Measurements from ENCODE around the gene ATXN7L1. TPM values are rescaled to one million over a fixed set of nuclear protein-coding genes. Genes with fewer than 3 reads are reported as not detected.
A peak's percentile ranks its signal among the peaks of the same experiment; 100 is the strongest.

The ATXN7L1 gene
- total and polyA plus RNA-seq, 2 of the 8 experiments (the other 6 are each of a cell fraction or from before 2014, with no cell fraction given), result 14.3 to 34.0 TPM

DNA sequence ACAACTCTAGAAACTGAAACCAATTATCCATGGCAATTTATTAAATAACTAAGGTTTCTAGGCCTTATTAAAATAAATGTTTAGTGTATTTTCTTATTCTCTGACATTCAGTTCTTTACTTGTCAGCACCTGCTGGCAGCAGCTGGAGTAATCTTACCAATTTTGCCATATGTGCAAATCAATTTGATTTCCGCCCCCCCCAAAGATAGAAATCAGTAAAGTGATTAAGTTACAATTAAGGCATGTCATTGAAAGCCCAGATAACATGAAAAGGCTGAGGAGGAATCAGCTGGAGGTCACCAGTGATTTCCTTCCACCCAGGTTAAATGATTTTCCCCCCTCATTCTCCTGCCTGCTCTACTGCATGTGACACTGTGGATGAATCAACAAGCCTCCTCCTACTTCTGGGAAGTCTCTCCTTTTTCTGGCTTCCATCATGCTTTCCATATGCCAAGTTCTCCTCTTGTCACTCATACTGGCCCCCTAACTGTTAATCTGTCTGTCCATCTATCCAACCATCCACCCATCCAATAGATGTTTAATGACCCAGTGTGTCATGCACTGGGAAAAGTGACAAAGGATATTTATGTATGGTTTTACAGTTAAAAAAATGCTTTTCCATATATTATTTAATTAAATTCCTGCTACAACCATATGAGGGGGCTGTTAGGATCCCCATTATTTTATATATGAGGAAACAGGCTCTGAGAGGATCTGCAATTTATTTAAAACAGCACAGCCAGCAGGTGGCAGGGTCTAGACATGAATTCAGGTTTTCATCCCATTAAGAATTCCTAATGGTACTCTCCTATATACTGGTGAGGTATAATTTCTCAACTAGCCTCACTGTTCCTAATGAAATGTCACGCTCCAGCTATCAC lies 116.5 kb downstream of the ATXN7L1 start:
- Histone ChIP-seq H2BK5ac (ENCODE audit: low read depth, low read length) (no peak overlapping the region), H3K4ac (replicated peaks; ENCODE audit: insufficient read length, low read depth, low read length) (no peak overlapping the region), H3K27me3 (replicated peaks in 1 of 4; ENCODE audit: control insufficient read depth in 3 of 4, extremely low read depth in 1 of 4, insufficient read depth in 3 of 4, low read length in 3 of 4) (no peaks in the 10 kb centered on the region), H2BK15ac (ENCODE audit: low read length) (no peak overlapping the region), H3K4me2 (ENCODE audit: insufficient read depth in 1 of 2, low read depth in 2 of 2, low read length in 2 of 2) (no peak overlapping the region), H3K23ac (ENCODE audit: insufficient read length) (no peak overlapping the region), H3K9ac (replicated peaks in 1 of 4; ENCODE audit: extremely low read depth in 1 of 4, low read depth in 3 of 4, low read length in 3 of 4) (no peak overlapping the region), H2AFZ (ENCODE audit: low read length) (no peak overlapping the region), H3K23me2 (ENCODE audit: low read depth, low read length) (no peaks in the 10 kb centered on the region; the same call in 1 of the 2 replicates), H2BK120ac (replicated peaks; ENCODE audit: low read depth, low read length) (no peak overlapping the region), H3K79me1 (ENCODE audit: low read depth, low read length) (no peaks in the 10 kb centered on the region), H3K18ac (ENCODE audit: extremely low read depth, low read length) (no peak overlapping the region), H2BK20ac (ENCODE audit: low read length) (no peak overlapping the region), H3K14ac (ENCODE audit: insufficient read length) (no peak overlapping the region), H2AK5ac (ENCODE audit: low read depth, low read length) (peak overlapping the region; percentile 45; the same call in 1 of the 2 replicates), H3K4me3 (ENCODE audit: extremely low read depth in 1 of 4, insufficient read depth in 2 of 4, low read depth in 3 of 4, low read length in 4 of 4) (no peak overlapping the region), H3K79me2 (ENCODE audit: control insufficient read depth in 1 of 2, insufficient read depth in 2 of 2, low read length in 2 of 2) (no peaks in the 10 kb centered on the region), H4K91ac (replicated peaks; ENCODE audit: insufficient read length, low read length) (no peak overlapping the region), H3K56ac (replicated peaks; ENCODE audit: insufficient read length, low read depth, low read length) (no peak overlapping the region), H3K36me3 (ENCODE audit: control insufficient read depth in 2 of 4, insufficient read depth in 4 of 4, low read length in 3 of 4) (no peaks in the 10 kb centered on the region; a peak in 1 of 8 replicates), H3K4me1 (replicated peaks in 1 of 4; ENCODE audit: control insufficient read depth in 3 of 4, insufficient read depth in 4 of 4, low read length in 3 of 4) (peaks cover 1 to 13% (median 4%) of the 10 kb centered on the region in 4 experiments; a peak in 4 of 7 replicates), H2BK12ac (ENCODE audit: low read depth, low read length) (no peak overlapping the region; the same call in 1 of the 2 replicates), H3K27ac (ENCODE audit: low read depth, low read length) (no peak overlapping the region), H4K5ac (ENCODE audit: insufficient read length, low read depth, low read length) (no peak overlapping the region), H3K9me3 (ENCODE audit: insufficient read depth in 2 of 2, low read depth in 1 of 2, low read length in 1 of 2) (no peaks in the 10 kb centered on the region), H4K20me1 (replicated peaks in 1 of 2; ENCODE audit: control insufficient read depth in 1 of 2, insufficient read depth in 2 of 2, low read length in 2 of 2) (no peaks in the 10 kb centered on the region), H4K8ac (ENCODE audit: extremely low read depth, insufficient read depth, low read length) (no peak overlapping the region)
- CTCF ChIA-PET (ENCODE audit: partially characterized antibody), result interaction anchor here (0.6 to 15.8 kb wide), 78 partner anchors 9 to 287 kb away, joined by 3 to 307 read pairs (median 4); partner anchors contain the start of genes ATXN7L1 and CDHR3
- FAIRE-seq, result no peak
- WGBS, 2 experiments (ENCODE audit: extremely low coverage in 1 of 2, insufficient coverage in 1 of 2, insufficient read length in 1 of 2, insufficient replicate concordance in 2 of 2, low coverage in 1 of 2, low lambda C conversion rate in 2 of 2, missing lambda C conversion rate in 1 of 2), result 81% methylated on average over 2 of the region's 2 CpGs; no CpG with 5 or more reads in 1 of the 2 experiments
- no peak for DNase-seq (ENCODE audit: low read depth in 1 of 2, low spot score in 2 of 2)
- POLR2A ChIA-PET (ENCODE audit: partially characterized antibody), result interaction anchor here (0.9 to 2.2 kb wide), 2 partner anchors 8 to 16 kb away, joined by 5 to 8 read pairs; no protein-coding TSS in a partner anchor
- no peak for TF ChIP-seq JUND (IDR thresholded peaks at IDR 0.05; ENCODE audit: low read length)
- no peak for TF ChIP-seq FOSL1 (IDR thresholded peaks at IDR 0.05; ENCODE audit: insufficient read depth, low read depth, low read length)
- no peak for TF ChIP-seq CREB1 (IDR thresholded peaks at IDR 0.05)
- TF ChIP-seq GABPA (IDR thresholded peaks at IDR 0.05; ENCODE audit: borderline replicate concordance, insufficient read depth, low read length), result no peak
- TF ChIP-seq TEAD4 (IDR thresholded peaks at IDR 0.05; ENCODE audit: low read depth, low read length), result no peak
- TF ChIP-seq RXRA (IDR thresholded peaks at IDR 0.05; ENCODE audit: insufficient read depth, low read depth, low read length), result no peak
- TF ChIP-seq, protein P1, sequence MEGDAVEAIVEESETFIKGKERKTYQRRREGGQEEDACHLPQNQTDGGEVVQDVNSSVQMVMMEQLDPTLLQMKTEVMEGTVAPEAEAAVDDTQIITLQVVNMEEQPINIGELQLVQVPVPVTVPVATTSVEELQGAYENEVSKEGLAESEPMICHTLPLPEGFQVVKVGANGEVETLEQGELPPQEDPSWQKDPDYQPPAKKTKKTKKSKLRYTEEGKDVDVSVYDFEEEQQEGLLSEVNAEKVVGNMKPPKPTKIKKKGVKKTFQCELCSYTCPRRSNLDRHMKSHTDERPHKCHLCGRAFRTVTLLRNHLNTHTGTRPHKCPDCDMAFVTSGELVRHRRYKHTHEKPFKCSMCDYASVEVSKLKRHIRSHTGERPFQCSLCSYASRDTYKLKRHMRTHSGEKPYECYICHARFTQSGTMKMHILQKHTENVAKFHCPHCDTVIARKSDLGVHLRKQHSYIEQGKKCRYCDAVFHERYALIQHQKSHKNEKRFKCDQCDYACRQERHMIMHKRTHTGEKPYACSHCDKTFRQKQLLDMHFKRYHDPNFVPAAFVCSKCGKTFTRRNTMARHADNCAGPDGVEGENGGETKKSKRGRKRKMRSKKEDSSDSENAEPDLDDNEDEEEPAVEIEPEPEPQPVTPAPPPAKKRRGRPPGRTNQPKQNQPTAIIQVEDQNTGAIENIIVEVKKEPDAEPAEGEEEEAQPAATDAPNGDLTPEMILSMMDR (IDR thresholded peaks at IDR 0.05; ENCODE audit: control extremely low read depth in 1 of 3, insufficient read depth in 1 of 3, low read depth in 1 of 3, low read length in 3 of 3), result peak in 2 of 3 experiments; percentile 45 to 47; a peak in 2 of 4 replicates
- TF ChIP-seq RAD21 (IDR thresholded peaks at IDR 0.05 in 1 of 2, conservative IDR thresholded peaks at IDR 0.05 in 1 of 2; ENCODE audit: low read depth in 2 of 2, low read length in 2 of 2), result peak; percentile 65 to 69

Data from H1 (cell line).